Panc1 (cell line): ENCODE results near the gene AKT1S1. TPM values are rescaled to one million over a fixed set of nuclear protein-coding genes. Genes with fewer than 3 reads are reported as not detected.

Source experiments
- ATAC-seq: fragments of 200-7000 bp; cut with Tn5 transposase; 2 replicates; pipeline ENCODE4 v1.9.1; 2020; ENCODE audit warnings: mild to moderate bottlenecking, moderate library complexity
- BruUV-seq: library from RNA; stranded (reverse); fragments of 400-500 nt; replicated peaks from 2 replicates; lab custom pipeline; 2021; lab: Mats Ljungman, UMichigan
- CTCF ChIA-PET: fragments of 300-600 bp; sonication (Branson Sonifier 250); formaldehyde crosslinking; loops from one replicate; lab custom pipeline; 2022; ENCODE audit warnings: antibody characterized with exemption; lab: Charles Lee
- POLR2A ChIA-PET: fragments of 300-600 bp; sonication (Branson Sonifier 250); formaldehyde crosslinking; loops from one replicate; lab custom pipeline; 2022; ENCODE audit warnings: antibody characterized with exemption; lab: Charles Lee
- DNase-seq: peaks from one replicate; pipeline ENCODE4 v3.0.0-alpha.2; 2010; ENCODE audit warnings: low read depth, low spot score
- H3K27ac ChIP-seq: 2 replicates; pipeline ENCODE4 v1.5.1; 2011; ENCODE audit warnings: mild to moderate bottlenecking, low read length, inconsistent platforms
- H3K27me3 ChIP-seq: fragments of 200-500 bp; sonication (Bioruptor generic); 2 replicates; pipeline ENCODE4 v1.6.0; 2014; ENCODE audit warnings: low read length, inconsistent platforms; ENCODE audit not compliant: control insufficient read depth, insufficient read depth
- H3K36me3 ChIP-seq: fragments of 200-500 bp; sonication (Bioruptor generic); 2 replicates; pipeline ENCODE4 v1.5.1; 2014; ENCODE audit warnings: inconsistent platforms, mild to moderate bottlenecking, low read length, moderate library complexity; ENCODE audit not compliant: control insufficient read depth, insufficient read depth
- H3K4me1 ChIP-seq: 2 replicates; pipeline ENCODE4 v1.5.1; 2011; ENCODE audit warnings: inconsistent platforms, mild to moderate bottlenecking, low read length, moderate library complexity; ENCODE audit not compliant: control insufficient read depth, insufficient read depth
- H3K4me3 ChIP-seq, 2 experiments: 2 replicates each; pipeline ENCODE4 v1.5.1; 2011 to 2012; ENCODE audit warnings: low read depth in 2 of 2, low read length in 2 of 2, mild to moderate bottlenecking in 2 of 2, inconsistent platforms in 1 of 2, moderate library complexity in 1 of 2
- H3K9me3 ChIP-seq: fragments of 200-500 bp; sonication (Bioruptor generic); 2 replicates; pipeline ENCODE4 v1.5.1; 2014; ENCODE audit warnings: low read depth, mild to moderate bottlenecking, inconsistent platforms, low read length, moderate library complexity; ENCODE audit not compliant: control insufficient read depth, insufficient read depth
- POLR2AphosphoS5 ChIP-seq: IDR thresholded peaks from 2 replicates; pipeline ENCODE4 v1.6.1; 2012; ENCODE audit warnings: mild to moderate bottlenecking, low read depth, low read length, moderate library complexity
- REST ChIP-seq, 2 experiments: IDR thresholded peaks; 2 replicates each; pipeline ENCODE4 v1.6.1; 2011 to 2012; ENCODE audit warnings: low read depth in 2 of 2, control low read depth in 1 of 2, low read length in 1 of 2, mild to moderate bottlenecking in 1 of 2, moderate library complexity in 1 of 2; ENCODE audit not compliant: insufficient read depth in 1 of 2
- SIN3A ChIP-seq: IDR thresholded peaks from 2 replicates; pipeline ENCODE4 v1.6.1; 2012; ENCODE audit warnings: low read depth, mild to moderate bottlenecking, low read length, moderate library complexity, borderline replicate concordance; ENCODE audit not compliant: insufficient read depth
- TCF7L2 ChIP-seq: IDR thresholded peaks from 2 replicates; pipeline ENCODE4 v1.6.1; 2011; ENCODE audit warnings: mild to moderate bottlenecking, low read depth, low read length, inconsistent platforms
- in situ Hi-C: cut with HindIII; loops from 2 replicates; pipeline ENCODE4 v1.10.0; 2016; ENCODE audit warnings: low sequenced_read_pairs, low pct_unique_long_range_greater_than_20kb
- intact Hi-C: fragments of 100-400 bp; cut with micrococcal nuclease; formaldehyde crosslinking; loops from one replicate; pipeline ENCODE4 v1.10.0; 2022; ENCODE audit not compliant: unreplicated experiment
- total RNA-seq: library from RNA; stranded (reverse); gene quantifications from one replicate; pipeline ENCODE4 v1.2.1, GENCODE V29; 2021; ENCODE audit not compliant: unreplicated experiment
- TF ChIP-seq, protein P1 (sequence below): fragments of 450-650 bp; IDR thresholded peaks from 2 replicates; pipeline ENCODE4 v1.5.1; 2017; ENCODE audit warnings: mild to moderate bottlenecking

The AKT1S1 gene
- total RNA-seq, 1 experiment from 2014 or later = 92.8 TPM

- Histone ChIP-seq H3K27me3 (no peaks in the 10 kb centered on the region), H3K36me3 (no peaks in the 10 kb centered on the region; the same call in 1 of the 2 replicates), H3K9me3 (no peaks in the 10 kb centered on the region), H3K27ac (no peak overlapping the region), H3K4me1 (no peaks in the 10 kb centered on the region; the same call in 1 of the 2 replicates), H3K4me3 (no peak overlapping the region)
- ATAC-seq (no peak), DNase-seq (no peak)
- intact Hi-C loops (no loop called here), in situ Hi-C loops (no loop called here)
- TF ChIP-seq, protein P1, sequence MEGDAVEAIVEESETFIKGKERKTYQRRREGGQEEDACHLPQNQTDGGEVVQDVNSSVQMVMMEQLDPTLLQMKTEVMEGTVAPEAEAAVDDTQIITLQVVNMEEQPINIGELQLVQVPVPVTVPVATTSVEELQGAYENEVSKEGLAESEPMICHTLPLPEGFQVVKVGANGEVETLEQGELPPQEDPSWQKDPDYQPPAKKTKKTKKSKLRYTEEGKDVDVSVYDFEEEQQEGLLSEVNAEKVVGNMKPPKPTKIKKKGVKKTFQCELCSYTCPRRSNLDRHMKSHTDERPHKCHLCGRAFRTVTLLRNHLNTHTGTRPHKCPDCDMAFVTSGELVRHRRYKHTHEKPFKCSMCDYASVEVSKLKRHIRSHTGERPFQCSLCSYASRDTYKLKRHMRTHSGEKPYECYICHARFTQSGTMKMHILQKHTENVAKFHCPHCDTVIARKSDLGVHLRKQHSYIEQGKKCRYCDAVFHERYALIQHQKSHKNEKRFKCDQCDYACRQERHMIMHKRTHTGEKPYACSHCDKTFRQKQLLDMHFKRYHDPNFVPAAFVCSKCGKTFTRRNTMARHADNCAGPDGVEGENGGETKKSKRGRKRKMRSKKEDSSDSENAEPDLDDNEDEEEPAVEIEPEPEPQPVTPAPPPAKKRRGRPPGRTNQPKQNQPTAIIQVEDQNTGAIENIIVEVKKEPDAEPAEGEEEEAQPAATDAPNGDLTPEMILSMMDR = no peak
- TF ChIP-seq REST (IDR thresholded peaks at IDR 0.05; ENCODE audit: insufficient read depth in 1 of 2, low read depth in 2 of 2, low read length in 1 of 2) (no peak), TCF7L2 (no peak), POLR2AphosphoS5 (no peak), SIN3A (no peak)
- CTCF ChIA-PET = no interaction called here
- POLR2A ChIA-PET = no interaction called here
- BruUV-seq = no TSS peak
Measured at GRCh38 chr19:49843265-49843664, 33.9 kb downstream of the AKT1S1 start.

GRCh38 chr19:49840736-49841249 lies 36.4 kb downstream of the AKT1S1 start:
- no peak overlapping the region for H3K27ac ChIP-seq
- no TSS peak for BruUV-seq
- H3K4me3 ChIP-seq = no peak overlapping the region
- ChIA-PET POLR2A (no interaction called here), CTCF (no interaction called here)
- intact Hi-C loops = no loop called here
- DNase-seq (no peak), ATAC-seq (no peak)
- in situ Hi-C loops = no loop called here
- H3K9me3 ChIP-seq = no peaks in the 10 kb centered on the region
- H3K27me3 ChIP-seq = no peaks in the 10 kb centered on the region
- H3K36me3 ChIP-seq = no peaks in the 10 kb centered on the region; the same call in 1 of the 2 replicates
- H3K4me1 ChIP-seq = no peaks in the 10 kb centered on the region; the same call in 1 of the 2 replicates
- TF ChIP-seq POLR2AphosphoS5 (no peak), TCF7L2 (no peak), SIN3A (no peak), REST (IDR thresholded peaks at IDR 0.05; ENCODE audit: insufficient read depth in 1 of 2, low read depth in 2 of 2, low read length in 1 of 2) (no peak)
- TF ChIP-seq, protein P1 = no peak
